Suprapubic skin (tissue), 3 donors: ENCODE data around the gene GFM2.

Experiments used
- CTCF ChIP-seq, 2 donors: fragments of 200-600 bp in 1 of 2; fragments of 450-650 bp in 1 of 2; sonication (generic) in 1 of 2; IDR thresholded peaks; one replicate each; pipeline ENCODE4 v1.5.1; 2016 to 2019; ENCODE audit warnings: antibody characterized with exemption in 2 of 2, mild to moderate bottlenecking in 1 of 2, moderate library complexity in 1 of 2
- EP300 ChIP-seq: sonication (generic); formaldehyde crosslinking; IDR thresholded peaks from one replicate; pipeline ENCODE4 v1.6.1; 2017; ENCODE audit warnings: antibody characterized with exemption
- POLR2A ChIP-seq, 2 donors: fragments of 450-650 bp; IDR thresholded peaks; one replicate each; pipeline ENCODE4 v1.6.1; 2017; ENCODE audit warnings: antibody characterized with exemption in 2 of 2, mild to moderate bottlenecking in 2 of 2, moderate library complexity in 2 of 2

DNA sequence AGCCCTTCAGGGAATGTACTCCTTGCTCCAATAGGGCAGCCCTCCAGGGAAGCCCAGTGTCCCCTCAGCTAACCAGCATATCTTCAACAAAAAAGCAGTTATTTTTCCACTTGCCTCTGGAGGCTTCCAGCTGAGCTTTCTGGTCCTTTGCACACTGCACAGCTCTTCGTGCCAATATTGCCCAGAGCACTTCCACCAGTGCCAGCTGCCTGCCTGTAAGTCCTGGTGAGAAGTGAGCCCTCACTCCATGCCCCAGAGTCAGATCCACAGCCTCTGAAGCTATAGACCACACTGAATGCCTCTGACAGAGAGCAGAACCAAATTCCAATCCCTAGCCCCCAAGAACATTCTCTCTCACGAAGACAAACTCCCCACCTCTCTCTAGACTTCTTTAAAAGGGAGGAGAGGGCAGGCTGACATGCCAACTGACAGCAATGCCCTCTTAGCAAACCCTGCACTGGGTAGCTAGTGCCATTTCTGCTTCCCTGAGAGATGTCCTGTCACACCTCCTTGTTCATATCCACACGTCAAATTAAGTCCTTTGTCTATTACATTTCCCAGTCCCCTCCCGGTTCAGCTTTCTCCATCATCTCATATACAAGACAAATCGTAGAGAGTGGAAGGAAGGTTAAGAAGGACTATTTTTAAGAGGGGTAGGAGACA, 94.6 kb downstream of the GFM2 start:
- TF ChIP-seq CTCF (IDR thresholded peaks at IDR 0.05) (no peak), POLR2A (IDR thresholded peaks at IDR 0.05) (no peak), EP300 (no peak)
